Endothelial cell of hepatic sinusoid (primary cell): ENCODE measurements around the gene ANGEL1.

Experiments
- in situ Hi-C: cut with HindIII; loops from 2 replicates; pipeline ENCODE4 v1.10.0; 2017; ENCODE audit warnings: low sequenced_read_pairs

The ANGEL1 gene

DNA sequence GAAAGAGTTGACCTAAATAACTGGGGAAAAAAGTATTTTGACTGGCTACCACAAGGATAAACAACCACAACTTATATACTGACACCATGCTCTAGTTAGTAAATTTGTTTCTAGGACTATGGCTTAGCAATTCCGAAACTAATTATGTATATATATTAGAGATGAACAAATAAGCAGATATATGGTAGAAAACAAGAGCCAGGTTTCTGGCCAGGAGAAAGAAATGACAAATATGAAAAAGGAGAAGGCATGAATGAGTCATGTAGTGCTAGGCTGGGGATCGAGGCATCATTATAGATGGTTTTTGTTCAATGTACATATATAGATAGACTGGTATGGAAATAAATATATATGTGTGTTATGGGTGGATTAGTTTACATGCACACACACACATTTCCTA lies 8.0 kb upstream of the ANGEL1 start:
- in situ Hi-C loops = no loop called here

DNA sequence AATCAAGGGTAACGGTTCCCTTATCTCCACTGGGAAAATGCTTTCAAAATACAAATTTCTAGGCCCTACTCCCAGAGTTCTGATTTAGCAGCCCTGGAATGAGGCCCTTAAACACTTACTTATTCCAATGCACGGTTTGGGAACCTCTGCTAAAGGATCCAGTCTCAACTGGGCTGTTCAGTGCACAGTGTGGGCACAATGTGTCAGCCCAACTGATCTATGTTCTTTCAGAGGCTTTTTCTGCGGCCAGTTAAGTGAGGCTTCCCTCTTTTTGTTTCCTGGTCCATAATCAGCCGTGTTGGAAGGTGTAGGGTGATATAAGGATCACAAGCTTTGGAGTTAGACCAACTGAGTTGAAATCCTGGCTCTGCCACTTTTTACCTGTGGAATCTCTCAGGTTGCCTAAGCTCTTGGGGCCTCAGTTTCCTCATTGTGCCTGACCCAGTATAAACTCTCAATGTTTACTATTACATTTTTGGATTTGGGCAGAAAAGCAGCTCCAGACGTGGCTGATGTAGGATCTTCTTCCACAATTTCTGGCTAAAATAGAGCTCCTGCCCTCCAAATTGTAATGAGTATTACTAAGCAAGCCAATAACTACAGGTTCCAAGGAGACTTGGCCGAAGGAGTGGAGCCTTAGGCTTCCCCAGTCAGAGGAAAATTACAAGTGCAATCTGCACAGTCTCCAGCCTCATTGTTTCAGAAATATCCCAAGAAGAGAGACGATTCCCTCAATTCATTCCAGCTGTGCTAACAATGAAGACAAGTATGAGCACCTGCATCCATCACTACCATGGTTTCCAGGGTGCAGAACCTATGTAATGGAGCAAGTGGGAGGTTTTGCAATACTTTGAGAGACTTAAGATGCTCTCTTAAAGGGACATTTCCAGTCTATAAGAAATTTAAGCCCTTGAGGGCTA lies 2.3 kb upstream of the ANGEL1 start:
- in situ Hi-C loops = no loop called here

DNA sequence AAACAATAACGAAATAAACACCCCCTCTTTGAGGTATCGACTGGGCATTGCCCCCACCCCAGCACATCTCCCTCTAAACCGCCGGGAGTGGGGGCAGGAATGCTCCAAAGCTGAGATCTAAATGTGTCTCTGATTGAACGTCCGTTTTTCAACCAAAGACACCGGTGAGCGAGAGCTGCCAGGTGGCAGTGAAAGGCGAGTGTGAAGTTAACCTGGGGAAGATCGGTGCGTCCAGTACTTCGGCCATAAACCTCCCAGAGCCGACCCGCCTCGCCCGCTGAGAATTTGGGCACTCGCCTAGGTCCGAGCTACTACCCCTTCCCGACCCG lies 625 bp downstream of the ANGEL1 start:
- in situ Hi-C loops = no loop called here

GRCh38 chr14:76811561-76811960 lies 1.1 kb downstream of the ANGEL1 start:
- in situ Hi-C loops = no loop called here

GRCh38 chr14:76810953-76811400 lies 1.7 kb downstream of the ANGEL1 start:
- in situ Hi-C loops = no loop called here

DNA sequence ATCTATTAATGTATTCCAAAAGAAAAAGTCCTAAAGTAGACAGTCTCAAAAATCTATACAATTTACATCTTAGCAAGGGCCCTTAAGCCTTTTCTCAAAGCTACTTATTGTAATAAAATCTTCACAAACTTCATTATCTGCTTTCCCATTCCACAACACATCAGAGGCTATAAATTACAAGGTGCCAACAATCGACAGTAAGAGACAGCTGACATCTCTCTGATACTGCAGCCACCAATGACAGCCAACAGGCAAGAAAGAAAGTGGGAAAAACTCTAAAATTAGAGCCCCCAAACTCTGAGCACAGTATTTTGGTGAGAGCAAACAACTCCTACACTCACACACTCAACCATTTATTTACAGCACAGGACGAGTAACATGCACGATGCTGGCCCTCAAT lies 2.2 kb downstream of the ANGEL1 start:
- in situ Hi-C loops = no loop called here

- in situ Hi-C loops = no loop called here
Measured at GRCh38 chr14:76808990-76809389, 3.7 kb downstream of the ANGEL1 start.

DNA sequence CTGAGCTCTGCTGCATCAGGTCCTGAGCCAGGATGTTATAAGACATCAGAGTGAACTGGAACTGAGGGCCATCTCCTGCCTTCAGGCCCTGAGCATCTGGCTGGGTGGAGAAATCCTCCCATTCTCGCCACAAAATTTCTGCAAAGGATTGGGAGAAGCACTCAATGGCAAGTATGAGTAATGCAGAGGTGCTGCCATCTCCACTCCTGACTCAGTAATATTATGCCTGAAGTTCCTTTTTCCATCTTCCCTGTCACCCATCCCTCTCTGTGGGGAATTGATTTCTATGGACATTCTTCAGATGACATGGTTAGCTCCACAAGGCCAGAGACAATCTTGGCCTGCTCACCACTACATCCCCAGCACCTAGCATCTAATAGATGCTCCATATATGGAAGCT lies 4.7 kb downstream of the ANGEL1 start:
- in situ Hi-C loops = no loop called here

- in situ Hi-C loops = no loop called here
Measured at GRCh38 chr14:76806446-76806845, 6.2 kb downstream of the ANGEL1 start.

DNA sequence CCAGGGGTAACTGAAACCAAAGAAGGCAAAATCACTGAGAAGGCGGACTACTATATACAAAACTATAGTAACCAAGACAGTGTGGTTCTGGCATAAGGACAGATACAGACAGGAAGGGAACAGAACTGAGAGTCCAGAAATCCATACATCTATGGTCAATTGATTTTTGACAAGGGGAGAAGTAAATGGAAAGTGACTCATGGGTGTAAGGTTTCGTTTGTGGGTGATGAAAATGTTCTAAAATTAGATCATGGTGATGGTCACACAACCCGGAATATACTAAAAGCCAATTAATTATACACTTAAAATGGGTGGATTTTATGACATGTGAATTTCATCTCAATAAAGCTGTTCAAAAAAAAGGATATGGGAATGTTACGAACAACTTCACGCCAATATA lies 18.7 kb downstream of the ANGEL1 start:
- in situ Hi-C loops = no loop called here

DNA sequence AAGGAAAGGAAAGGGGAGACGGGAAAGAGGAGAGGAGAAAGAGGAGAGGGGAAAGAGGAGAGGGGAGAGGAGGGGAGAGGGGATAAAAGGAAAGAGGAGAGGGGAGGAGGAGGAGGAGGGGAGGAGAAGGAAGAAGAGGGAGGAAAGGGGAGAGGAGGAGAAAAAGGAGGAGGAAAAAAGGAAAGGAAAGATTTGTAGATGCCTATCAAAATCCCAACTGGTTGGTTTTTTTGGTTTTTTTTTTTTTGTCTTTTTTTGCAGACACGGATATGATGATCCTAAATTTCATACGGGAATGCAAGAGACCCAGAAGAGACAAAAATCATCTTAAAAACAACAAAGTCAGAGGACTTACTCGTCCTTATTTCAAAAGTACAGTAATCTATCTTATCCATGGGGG lies 19.4 kb downstream of the ANGEL1 start:
- in situ Hi-C loops = no loop called here

- in situ Hi-C loops = no loop called here
Measured at GRCh38 chr14:76792422-76792821, 20.3 kb downstream of the ANGEL1 start.

GRCh38 chr14:76786601-76787000 lies 26.1 kb downstream of the ANGEL1 start:
- in situ Hi-C loops = loop anchor here (5.0 kb wide), 1 partner anchor 59 kb away; no protein-coding TSS in a partner anchor

DNA sequence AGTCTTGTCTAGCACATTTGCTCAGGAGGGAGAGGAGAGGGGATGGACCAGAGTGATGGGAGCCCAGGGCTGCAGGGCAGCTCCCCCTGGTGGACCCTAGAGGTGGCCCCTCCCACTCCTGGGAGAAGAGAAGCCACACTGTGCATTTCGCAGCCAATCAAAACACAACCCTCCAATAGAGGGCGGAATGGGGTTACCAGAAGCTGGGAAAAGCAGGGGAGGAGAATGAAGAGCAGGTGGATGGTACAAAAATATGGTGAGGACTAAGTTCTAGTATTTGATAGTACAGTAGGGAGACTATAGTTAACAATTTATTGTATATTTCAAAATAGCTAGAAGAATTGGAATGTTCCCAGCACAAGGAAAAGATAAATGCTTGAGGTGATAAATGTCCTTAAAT lies 27.8 kb downstream of the ANGEL1 start:
- in situ Hi-C loops = loop anchor here (5.0 kb wide), 1 partner anchor 58 kb away; no protein-coding TSS in a partner anchor

GRCh38 chr14:76784266-76784874 lies 28.3 kb downstream of the ANGEL1 start:
- in situ Hi-C loops = no loop called here

DNA sequence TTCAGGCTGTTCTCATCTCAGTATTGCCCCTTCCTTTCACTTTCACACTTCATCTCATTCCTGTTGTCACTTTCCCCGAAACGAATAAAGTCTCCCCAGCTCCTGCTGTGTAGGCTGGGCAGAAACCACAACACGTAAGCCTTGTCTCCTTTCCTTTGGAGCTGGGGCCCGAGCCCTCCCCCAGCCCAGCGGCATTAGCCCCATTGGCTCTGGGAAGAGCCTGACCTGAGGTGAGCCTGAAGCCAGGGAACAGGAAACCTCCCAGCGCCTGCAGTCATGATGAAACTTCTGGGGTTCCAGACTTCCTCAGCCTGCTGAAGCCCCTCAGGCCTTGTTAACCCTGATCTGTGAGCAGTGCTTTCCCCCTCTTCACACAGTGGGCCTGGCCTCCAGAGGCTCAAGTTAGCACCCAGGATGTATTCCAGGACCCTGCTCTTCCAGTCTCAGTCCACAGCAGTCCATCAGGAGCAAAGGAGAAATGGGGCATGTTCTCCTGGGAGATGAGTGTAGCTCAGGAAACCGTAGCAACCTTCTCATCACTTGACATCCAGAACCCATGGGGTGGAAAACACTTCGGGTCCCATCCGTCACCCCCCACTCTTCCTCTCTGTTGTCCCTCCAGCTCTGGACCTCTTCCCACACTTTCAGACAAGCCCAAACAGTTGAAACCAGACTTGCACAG lies 29.7 kb downstream of the ANGEL1 start:
- in situ Hi-C loops = no loop called here

- in situ Hi-C loops = no loop called here
Measured at GRCh38 chr14:76782115-76782884, 30.4 kb downstream of the ANGEL1 start.

- in situ Hi-C loops = no loop called here
Measured at GRCh38 chr14:76781648-76782051, 31.0 kb downstream of the ANGEL1 start.

- in situ Hi-C loops = no loop called here
Measured at GRCh38 chr14:76780875-76781647, 31.6 kb downstream of the ANGEL1 start.

- in situ Hi-C loops = no loop called here
Measured at GRCh38 chr14:76780360-76780759, 32.3 kb downstream of the ANGEL1 start.
